ENCODE measurements around the gene PIWIL4. TPM values are rescaled to one million over a fixed set of nuclear protein-coding genes. Genes with fewer than 3 reads are reported as not detected.

Gene PIWIL4
- total and polyA plus RNA-seq, 9 of the 15 experiments (the other 6 are each of a cell fraction or from before 2014, with no cell fraction given): 6.3 to 17.0 (median 10.8) TPM

- TF ChIP-seq THRA (IDR thresholded peaks at IDR 0.05): no peak
Measured at GRCh38 chr11:94669023-94669422, 101.9 kb downstream of the PIWIL4 start (continued).

Other genes starting within 250 kb of the PIWIL4 start
- gene GPR83, start 165.9 kb upstream of the PIWIL4 start, total RNA-seq (2014; rRNA removed): 0.12 TPM in 1 of 2 replicates, not detected in the other
- gene GPR83, start 165.9 kb upstream of the PIWIL4 start, total RNA-seq (2014; rRNA removed; fragmentation: Illumina TruSeq; extraction: Trizol): 0.07 and 0.10 TPM in 2 replicates
- gene GPR83, start 165.9 kb upstream of the PIWIL4 start, total RNA-seq (2015; rRNA removed; fragmentation: Illumina TruSeq; extraction: Trizol): 0.04 and 0.19 TPM in 2 replicates
- gene GPR83, start 165.9 kb upstream of the PIWIL4 start, total RNA-seq (2021): 0.07 and 0.13 TPM in 2 replicates
- 0.07 and 0.10 TPM in 2 replicates for gene GPR83, start 165.9 kb upstream of the PIWIL4 start, polyA plus RNA-seq (2011; rRNA removed)
- 0.07 and 0.10 TPM in 2 replicates for gene GPR83, start 165.9 kb upstream of the PIWIL4 start, polyA plus RNA-seq (2014; fragmentation: Illumina TruSeq; extraction: Trizol)
- gene GPR83, start 165.9 kb upstream of the PIWIL4 start, polyA plus RNA-seq (2014; fragmentation: Nextera tagmentation; extraction: Ambion mirVana): under 1 TPM in 1 of 2 experiments, not detected in 1; 0.03 TPM
- 0.08 TPM in 1 of 2 replicates, not detected in the other for gene GPR83, start 165.9 kb upstream of the PIWIL4 start, polyA plus RNA-seq (2014; rRNA removed)
- gene MRE11, start 73.5 kb upstream of the PIWIL4 start, total RNA-seq (2014; rRNA removed): 18.3 and 21.3 TPM in 2 replicates
- 45.2 and 59.6 TPM in 2 replicates for gene MRE11, start 73.5 kb upstream of the PIWIL4 start, total RNA-seq (2014; rRNA removed; fragmentation: Illumina TruSeq; extraction: Trizol)
- 29.1 and 34.1 TPM in 2 replicates for gene MRE11, start 73.5 kb upstream of the PIWIL4 start, total RNA-seq (2015; rRNA removed; fragmentation: Illumina TruSeq; extraction: Trizol)
- 30.4 and 34.1 TPM in 2 replicates for gene MRE11, start 73.5 kb upstream of the PIWIL4 start, total RNA-seq (2021)
- gene MRE11, start 73.5 kb upstream of the PIWIL4 start, polyA plus RNA-seq (2011; rRNA removed): 19.9 and 28.4 TPM in 2 replicates
- gene MRE11, start 73.5 kb upstream of the PIWIL4 start, polyA plus RNA-seq (2014; fragmentation: Illumina TruSeq; extraction: Trizol): 30.3 and 30.9 TPM in 2 replicates
- gene MRE11, start 73.5 kb upstream of the PIWIL4 start, polyA plus RNA-seq (2014; fragmentation: Nextera tagmentation; extraction: Ambion mirVana): 10 to 100 TPM; 21.0 to 29.1 TPM
- 22.9 and 27.4 TPM in 2 replicates for gene MRE11, start 73.5 kb upstream of the PIWIL4 start, polyA plus RNA-seq (2014; rRNA removed)
- gene ANKRD49, start 73.4 kb upstream of the PIWIL4 start, total RNA-seq (2014; rRNA removed): 13.4 and 17.1 TPM in 2 replicates
- gene ANKRD49, start 73.4 kb upstream of the PIWIL4 start, total RNA-seq (2014; rRNA removed; fragmentation: Illumina TruSeq; extraction: Trizol): 30.6 and 39.4 TPM in 2 replicates
- gene ANKRD49, start 73.4 kb upstream of the PIWIL4 start, total RNA-seq (2015; rRNA removed; fragmentation: Illumina TruSeq; extraction: Trizol): 32.0 and 32.2 TPM in 2 replicates
- gene ANKRD49, start 73.4 kb upstream of the PIWIL4 start, total RNA-seq (2021): 16.7 and 17.0 TPM in 2 replicates
- 37.4 and 38.7 TPM in 2 replicates for gene ANKRD49, start 73.4 kb upstream of the PIWIL4 start, polyA plus RNA-seq (2011; rRNA removed)
- gene ANKRD49, start 73.4 kb upstream of the PIWIL4 start, polyA plus RNA-seq (2014; fragmentation: Illumina TruSeq; extraction: Trizol): 29.3 and 36.4 TPM in 2 replicates
- 10 to 100 TPM; 28.8 to 43.5 TPM for gene ANKRD49, start 73.4 kb upstream of the PIWIL4 start, polyA plus RNA-seq (2014; fragmentation: Nextera tagmentation; extraction: Ambion mirVana)
- 26.2 and 31.2 TPM in 2 replicates for gene ANKRD49, start 73.4 kb upstream of the PIWIL4 start, polyA plus RNA-seq (2014; rRNA removed)
- not detected in 2 replicates for gene C11orf97, start 54.9 kb upstream of the PIWIL4 start, total RNA-seq (2014; rRNA removed)
- gene C11orf97, start 54.9 kb upstream of the PIWIL4 start, total RNA-seq (2014; rRNA removed; fragmentation: Illumina TruSeq; extraction: Trizol): not detected in 2 replicates
- gene C11orf97, start 54.9 kb upstream of the PIWIL4 start, total RNA-seq (2015; rRNA removed; fragmentation: Illumina TruSeq; extraction: Trizol): not detected in 2 replicates
- gene C11orf97, start 54.9 kb upstream of the PIWIL4 start, total RNA-seq (2021): not detected in 2 replicates
- not detected in 2 replicates for gene C11orf97, start 54.9 kb upstream of the PIWIL4 start, polyA plus RNA-seq (2011; rRNA removed)
- not detected in 2 replicates for gene C11orf97, start 54.9 kb upstream of the PIWIL4 start, polyA plus RNA-seq (2014; fragmentation: Illumina TruSeq; extraction: Trizol)
- not detected for gene C11orf97, start 54.9 kb upstream of the PIWIL4 start, polyA plus RNA-seq (2014; fragmentation: Nextera tagmentation; extraction: Ambion mirVana)
- not detected in 2 replicates for gene C11orf97, start 54.9 kb upstream of the PIWIL4 start, polyA plus RNA-seq (2014; rRNA removed)
- gene FUT4, start 23.4 kb upstream of the PIWIL4 start, total RNA-seq (2014; rRNA removed): 6.4 and 6.9 TPM in 2 replicates
- gene FUT4, start 23.4 kb upstream of the PIWIL4 start, total RNA-seq (2014; rRNA removed; fragmentation: Illumina TruSeq; extraction: Trizol): 4.9 and 5.2 TPM in 2 replicates
- 5.9 and 6.0 TPM in 2 replicates for gene FUT4, start 23.4 kb upstream of the PIWIL4 start, total RNA-seq (2015; rRNA removed; fragmentation: Illumina TruSeq; extraction: Trizol)
- gene FUT4, start 23.4 kb upstream of the PIWIL4 start, total RNA-seq (2021): 8.7 and 8.9 TPM in 2 replicates
- gene FUT4, start 23.4 kb upstream of the PIWIL4 start, polyA plus RNA-seq (2011; rRNA removed): 3.7 and 4.7 TPM in 2 replicates
- 5.0 and 5.5 TPM in 2 replicates for gene FUT4, start 23.4 kb upstream of the PIWIL4 start, polyA plus RNA-seq (2014; fragmentation: Illumina TruSeq; extraction: Trizol)
- gene FUT4, start 23.4 kb upstream of the PIWIL4 start, polyA plus RNA-seq (2014; fragmentation: Nextera tagmentation; extraction: Ambion mirVana): 1 to 10 TPM; 1.1 to 1.4 TPM
- gene FUT4, start 23.4 kb upstream of the PIWIL4 start, polyA plus RNA-seq (2014; rRNA removed): 5.4 and 5.7 TPM in 2 replicates
- 20.9 and 22.1 TPM in 2 replicates for gene AMOTL1, start 201.0 kb downstream of the PIWIL4 start, total RNA-seq (2014; rRNA removed)
- gene AMOTL1, start 201.0 kb downstream of the PIWIL4 start, total RNA-seq (2014; rRNA removed; fragmentation: Illumina TruSeq; extraction: Trizol): 14.0 and 14.4 TPM in 2 replicates
- 12.8 and 12.9 TPM in 2 replicates for gene AMOTL1, start 201.0 kb downstream of the PIWIL4 start, total RNA-seq (2015; rRNA removed; fragmentation: Illumina TruSeq; extraction: Trizol)
- gene AMOTL1, start 201.0 kb downstream of the PIWIL4 start, total RNA-seq (2021): 29.9 and 35.4 TPM in 2 replicates
- gene AMOTL1, start 201.0 kb downstream of the PIWIL4 start, polyA plus RNA-seq (2011; rRNA removed): 2.5 and 16.7 TPM in 2 replicates
- 18.7 and 18.8 TPM in 2 replicates for gene AMOTL1, start 201.0 kb downstream of the PIWIL4 start, polyA plus RNA-seq (2014; fragmentation: Illumina TruSeq; extraction: Trizol)
- gene AMOTL1, start 201.0 kb downstream of the PIWIL4 start, polyA plus RNA-seq (2014; fragmentation: Nextera tagmentation; extraction: Ambion mirVana): 1 to 10 TPM; 4.0 to 4.7 TPM
- 12.6 and 13.3 TPM in 2 replicates for gene AMOTL1, start 201.0 kb downstream of the PIWIL4 start, polyA plus RNA-seq (2014; rRNA removed)